Heart right ventricle (tissue), 16 donors: ENCODE data around the gene ITGB6. TPM values are rescaled to one million over a fixed set of nuclear protein-coding genes. Genes with fewer than 3 reads are reported as not detected.

Experiments used
- ATAC-seq, 8 donors: fragments of 200-7000 bp; cut with Tn5 transposase; one replicate each; pipeline ENCODE4 v1.9.1; 2020; ENCODE audit warnings: mild to moderate bottlenecking in 8 of 8, moderate library complexity in 8 of 8, moderate number of reproducible peaks in 1 of 8
- DNase-seq, 2 donors: peaks; one replicate each; pipeline ENCODE4 v3.0.0-alpha.2; 2020
- H3K27ac ChIP-seq, 10 donors: fragments of 200-600 bp; sonication (generic) in 2 of 10; one replicate each; pipeline versions ENCODE4 v1.5.0 to v1.8.0; 2020 to 2022; ENCODE audit warnings: mild to moderate bottlenecking in 3 of 10
- H3K27me3 ChIP-seq, 7 donors: fragments of 200-600 bp; one replicate each; pipeline ENCODE4 v1.8.0; 2021 to 2022; ENCODE audit warnings: mild to moderate bottlenecking in 2 of 7
- H3K36me3 ChIP-seq, 9 donors: fragments of 200-600 bp; sonication (generic) in 1 of 9; one replicate each; pipeline versions ENCODE4 v1.5.0 to v1.8.0; 2020 to 2022; ENCODE audit warnings: mild to moderate bottlenecking in 2 of 9
- H3K4me1 ChIP-seq, 9 donors: fragments of 200-600 bp; sonication (generic) in 1 of 9; one replicate each; pipeline versions ENCODE4 v1.5.0 to v1.8.0; 2020 to 2022; ENCODE audit warnings: mild to moderate bottlenecking in 4 of 9
- H3K4me3 ChIP-seq, 10 donors: fragments of 200-600 bp; sonication (generic) in 2 of 10; one replicate each; pipeline versions ENCODE4 v1.5.0 to v1.8.0; 2020 to 2022; ENCODE audit warnings: mild to moderate bottlenecking in 7 of 10, moderate library complexity in 2 of 10
- H3K9me3 ChIP-seq, 11 donors: fragments of 200-600 bp in 10 of 11; sonication (generic) in 2 of 11; one replicate each; pipeline versions ENCODE4 v1.5.0 to v1.8.0; 2013 to 2022; ENCODE audit warnings: mild to moderate bottlenecking in 2 of 11, control low read depth in 1 of 11, moderate library complexity in 1 of 11
- CTCF ChIP-seq, 9 donors: fragments of 200-600 bp; sonication (generic) in 2 of 9; IDR thresholded peaks; one replicate each; pipeline versions ENCODE4 v1.5.0 to v1.8.0; 2021 to 2022; ENCODE audit warnings: antibody characterized with exemption in 9 of 9, mild to moderate bottlenecking in 5 of 9, moderate library complexity in 1 of 9
- WGBS, 2 donors: extraction: QIAGEN DNeasy Blood & Tissue Kit; methylation state at CpG; one replicate each; pipeline ENCODE4 v1.1.7; 2013; ENCODE audit warnings: inconsistent platforms in 1 of 2; 5-methylcytosine and 5-hydroxymethylcytosine counted together
- intact Hi-C, 10 donors: fragments of 100-400 bp; cut with DNase I; formaldehyde crosslinking; loops; one replicate each; pipeline versions ENCODE4 v1.11.1 to v1.14.2; 2022
- polyA plus RNA-seq, 2 donors: library from polyadenylated mRNA; stranded (reverse); fragments of 200-250 nt; gene quantifications; one replicate each; pipeline ENCODE4 v1.2.3, GENCODE V29; 2013
- total RNA-seq, 10 donors: library from RNA; stranded (reverse); fragmentation: NEBNext Ultra II Directional in 3 of 10; extraction: Animal tissue kit (Norgen Biotek cat#: 25700) in 3 of 10; gene quantifications; one replicate each; pipeline versions ENCODE4 v1.2.1 to v1.2.4, GENCODE V29; 2021 to 2023
- donor health status: Arrhythmogenic right ventricular cardiomyopathy.
- donor health status: ischemic (EF 13 %, LVEDD 7.1; RV severe dilation, severe dysfunction).
- donor health status: healthy with polysubstance abuse.
- donor health status: DM: no; HTN: yes; CAD: no.
- donor health status: DM: no; HTN: no; CAD: no.
- donor health status: ischemic (EF 25% LVEDD 6.9; RV normal size, moderate dysfunction).
- donor health status: ischemic (EF 25% LVEDD 5.7; RV mildly dilated, moderate dysfunction).
- donor health status: healthy.
- donor health status: DM: yes; HTN: yes; CAD: no.
- donor health status: Ischemic cardiomyopathy.
- donor health status: ischemic (EF 35%, LVEDD 5.7; RV mildly dilated, moderate dysfunction).
- donor health status: nonischemic (EF 11% LVEDD 7.7; RV severe dilation, severe dysfunction).
- donor health status: DM: yes; HTN: yes; CAD: no.
- donor health status: PGD.
- donor health status: ischemic (EF 29% LVEDD 5.4; RV normal size, mild dysfunction).
- donor health status: nonischemic (EF 23%, LVEDD 6.1; RV moderate dilation, normal function).

Gene ITGB6
- total and polyA plus RNA-seq, 12 donors: 0.09 to 3.5 (median 1.2) TPM

- ATAC-seq (no peak), DNase-seq (no peak)
- peak overlapping the region in 2 of 10 donors; percentile 71 to 76 for H3K27ac ChIP-seq
- intact Hi-C loops: no loop called here
- H3K4me1 ChIP-seq: peaks cover 2 to 49% (median 12%) of the 10 kb centered on the region in 9 donors
- no peak overlapping the region for H3K4me3 ChIP-seq
- no peak for TF ChIP-seq CTCF (IDR thresholded peaks at IDR 0.05)
- H3K36me3 ChIP-seq: no peaks in the 10 kb centered on the region
- H3K27me3 ChIP-seq: no peaks in the 10 kb centered on the region
- WGBS, 2 donors: 93% methylated on average over 4 of the region's 4 CpGs
- peaks cover 0 to 7% (median 0%) of the 10 kb centered on the region in 11 donors for H3K9me3 ChIP-seq
Observed at GRCh38 chr2:160207271-160207670, 7.2 kb upstream of the ITGB6 start.

GRCh38 chr2:160206436-160206835, 6.4 kb upstream of the ITGB6 start:
- Histone ChIP-seq H3K4me3 (no peak overlapping the region), H3K4me1 (peaks cover 2 to 47% (median 12%) of the 10 kb centered on the region in 9 donors), H3K9me3 (peaks cover 0 to 7% (median 0%) of the 10 kb centered on the region in 11 donors), H3K27ac (no peak overlapping the region), H3K27me3 (no peaks in the 10 kb centered on the region), H3K36me3 (no peaks in the 10 kb centered on the region)
- intact Hi-C loops: no loop called here
- DNase-seq (no peak), ATAC-seq (no peak)
- WGBS, 2 donors: 97 to 99% methylated on average over 4 of the region's 4 CpGs
- TF ChIP-seq CTCF (IDR thresholded peaks at IDR 0.05): no peak

- Histone ChIP-seq H3K36me3 (no peaks in the 10 kb centered on the region), H3K4me3 (no peak overlapping the region), H3K9me3 (peaks cover 0 to 7% (median 0%) of the 10 kb centered on the region in 11 donors), H3K4me1 (peaks cover 2 to 38% (median 12%) of the 10 kb centered on the region in 9 donors), H3K27me3 (no peaks in the 10 kb centered on the region), H3K27ac (peak overlapping the region in 1 of 10 donors; percentile 32)
- ATAC-seq (peak in 4 of 8 donors; percentile 40 to 74 (median 50)), DNase-seq (no peak)
- no peak for TF ChIP-seq CTCF (IDR thresholded peaks at IDR 0.05)
- 75 to 82% methylated on average over 7 of the region's 7 CpGs for WGBS, 2 donors
- intact Hi-C loops: no loop called here
Observed at GRCh38 chr2:160205505-160205904, 5.4 kb upstream of the ITGB6 start.

GRCh38 chr2:160203422-160203821, 3.4 kb upstream of the ITGB6 start:
- no peak for TF ChIP-seq CTCF (IDR thresholded peaks at IDR 0.05)
- DNase-seq (no peak), ATAC-seq (peak in 1 of 8 donors; percentile 45)
- no peaks in the 10 kb centered on the region for H3K27me3 ChIP-seq
- H3K4me1 ChIP-seq: peaks cover under 1 to 17% (median 8%) of the 10 kb centered on the region in 9 donors
- WGBS, 2 donors: 57 to 61% methylated on average over 3 of the region's 3 CpGs
- H3K27ac ChIP-seq: no peak overlapping the region
- H3K9me3 ChIP-seq: peaks cover 0 to 7% (median 0%) of the 10 kb centered on the region in 11 donors
- no peaks in the 10 kb centered on the region for H3K36me3 ChIP-seq
- no peak overlapping the region for H3K4me3 ChIP-seq
- intact Hi-C loops: no loop called here
